SU-DHL-6 (cell line): ENCODE measurements around the gene TMED8.
"Not testable (repeated sequence)": the region's sequence is repeated elsewhere in the genome, so short reads cannot be mapped to it uniquely, and the experiment has no call there.

ENCODE experiments used
- H2AFZ ChIP-seq: fragments of 200-600 bp; sonication (generic); 2 replicates; pipeline ENCODE4 v1.6.1; 2014; ENCODE audit warnings: low read depth, mild to moderate bottlenecking, moderate library complexity, mixed read lengths, antibody characterized with exemption, low read length; ENCODE audit not compliant: severe bottlenecking
- H3F3A ChIP-seq: fragments of 200-600 bp; shearing (Covaris generic); 2 replicates; pipeline ENCODE4 v1.6.0; 2016; ENCODE audit warnings: antibody characterized with exemption, mild to moderate bottlenecking; ENCODE audit not compliant: insufficient read depth
- H3K27ac ChIP-seq: fragments of 200-600 bp; sonication (generic); 2 replicates; pipeline ENCODE4 v1.5.1; 2016; ENCODE audit warnings: low read depth, mild to moderate bottlenecking, low read length, moderate library complexity, mixed read lengths
- H3K27me3 ChIP-seq: fragments of 200-600 bp; sonication (generic), shearing (Covaris generic); 2 replicates; pipeline ENCODE4 v1.6.0; 2014; ENCODE audit warnings: mild to moderate bottlenecking, low read length
- H3K36me3 ChIP-seq: fragments of 200-600 bp; sonication (generic); 2 replicates; pipeline ENCODE4 v1.6.1; 2014; ENCODE audit warnings: mild to moderate bottlenecking, low read length, mixed read lengths
- H3K4me2 ChIP-seq: fragments of 300-600, 200-600 bp; shearing (Covaris generic), sonication (generic); 2 replicates; pipeline ENCODE4 v1.6.0; 2014; ENCODE audit warnings: low read length, low read depth, mild to moderate bottlenecking; ENCODE audit not compliant: poor library complexity, severe bottlenecking
- H3K4me3 ChIP-seq: fragments of 200-600 bp; sonication (generic); 2 replicates; pipeline ENCODE4 v1.5.1; 2014; ENCODE audit warnings: antibody characterized with exemption, low read length, mild to moderate bottlenecking, mixed read lengths; ENCODE audit not compliant: insufficient read depth, poor library complexity, severe bottlenecking
- H3K79me2 ChIP-seq: fragments of 200-600 bp; sonication (generic); 2 replicates; pipeline ENCODE4 v1.6.1; 2014; ENCODE audit warnings: mild to moderate bottlenecking, low read length, moderate library complexity; ENCODE audit not compliant: insufficient read depth
- H3K9ac ChIP-seq: fragments of 200-600 bp; sonication (generic); 2 replicates; pipeline ENCODE4 v1.7.0; 2014; ENCODE audit warnings: mild to moderate bottlenecking, low read length
- H3K9me2 ChIP-seq: fragments of 200-600 bp; sonication (generic); replicated peaks from 2 replicates; pipeline ENCODE4 v1.6.1; 2014; ENCODE audit warnings: low read length; ENCODE audit not compliant: insufficient read depth
- H3K9me3 ChIP-seq: fragments of 200-600 bp; sonication (generic); 2 replicates; pipeline ENCODE4 v1.6.1; 2014; ENCODE audit warnings: low read length, mixed read lengths; ENCODE audit not compliant: insufficient read depth
- H4K20me1 ChIP-seq: fragments of 200-600 bp; sonication (generic); 2 replicates; pipeline ENCODE4 v1.6.1; 2014; ENCODE audit warnings: low read depth, mild to moderate bottlenecking, antibody characterized with exemption, low read length, moderate library complexity, mixed read lengths
- EZH2phosphoT487 ChIP-seq: fragments of 200-600 bp; sonication (generic), shearing (Covaris generic); conservative IDR thresholded peaks from 2 replicates; pipeline ENCODE4 v1.6.1; 2018; ENCODE audit warnings: mild to moderate bottlenecking, antibody characterized with exemption, low read length, moderate library complexity, mixed read lengths
- TF ChIP-seq, protein P1 (sequence below): fragments of 200-600 bp; sonication (generic); IDR thresholded peaks from one replicate; pipeline ENCODE4 v1.5.1; 2017; ENCODE audit warnings: antibody characterized with exemption, mild to moderate bottlenecking, low read length, moderate library complexity; ENCODE audit not compliant: insufficient read depth, poor library complexity, severe bottlenecking

Gene TMED8

DNA sequence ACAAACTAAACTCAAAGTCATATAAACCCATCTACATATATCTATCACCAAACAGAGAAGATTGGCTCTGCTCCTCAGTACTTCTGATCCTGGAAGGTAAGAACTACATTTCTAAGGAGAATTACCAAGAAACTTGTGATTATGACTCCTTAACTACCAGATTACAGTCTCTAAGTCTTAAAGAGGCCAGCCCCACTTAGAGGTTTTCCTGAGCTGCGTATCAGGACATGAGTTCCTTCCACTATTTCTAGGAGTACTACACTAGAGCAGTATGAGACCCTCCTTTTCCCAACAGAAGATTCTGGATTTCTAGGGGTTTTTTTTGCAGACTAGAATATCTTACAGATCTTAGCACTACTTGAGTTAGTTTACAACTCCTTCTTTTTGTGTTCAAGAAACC lies 46.5 kb upstream of the TMED8 start, which contains the start of gene NOXRED1:
TSS of gene NOXRED1 (minus strand) at position 101 of the 400 bp plus-strand sequence. CDS start 634 bp downstream, outside the sequence.
- Histone ChIP-seq H2AFZ (no peak within 1 kb of the TSS), H3K9ac (no peak within 1 kb of the TSS), H4K20me1 (no peaks in the 10 kb centered on the region), H3K36me3 (no peaks in the 10 kb centered on the region), H3K9me3 (no peaks in the 10 kb centered on the region), H3K4me3 (no peak within 1 kb of the TSS), H3K4me2 (no peak within 1 kb of the TSS), H3K27me3 (no peaks in the 10 kb centered on the region), H3K27ac (no peak within 1 kb of the TSS), H3K9me2 (no peaks in the 10 kb centered on the region), H3K79me2 (no peaks in the 10 kb centered on the region), H3F3A (no peaks in the 10 kb centered on the region)
- TF ChIP-seq EZH2phosphoT487: no peak
- TF ChIP-seq, protein P1, sequence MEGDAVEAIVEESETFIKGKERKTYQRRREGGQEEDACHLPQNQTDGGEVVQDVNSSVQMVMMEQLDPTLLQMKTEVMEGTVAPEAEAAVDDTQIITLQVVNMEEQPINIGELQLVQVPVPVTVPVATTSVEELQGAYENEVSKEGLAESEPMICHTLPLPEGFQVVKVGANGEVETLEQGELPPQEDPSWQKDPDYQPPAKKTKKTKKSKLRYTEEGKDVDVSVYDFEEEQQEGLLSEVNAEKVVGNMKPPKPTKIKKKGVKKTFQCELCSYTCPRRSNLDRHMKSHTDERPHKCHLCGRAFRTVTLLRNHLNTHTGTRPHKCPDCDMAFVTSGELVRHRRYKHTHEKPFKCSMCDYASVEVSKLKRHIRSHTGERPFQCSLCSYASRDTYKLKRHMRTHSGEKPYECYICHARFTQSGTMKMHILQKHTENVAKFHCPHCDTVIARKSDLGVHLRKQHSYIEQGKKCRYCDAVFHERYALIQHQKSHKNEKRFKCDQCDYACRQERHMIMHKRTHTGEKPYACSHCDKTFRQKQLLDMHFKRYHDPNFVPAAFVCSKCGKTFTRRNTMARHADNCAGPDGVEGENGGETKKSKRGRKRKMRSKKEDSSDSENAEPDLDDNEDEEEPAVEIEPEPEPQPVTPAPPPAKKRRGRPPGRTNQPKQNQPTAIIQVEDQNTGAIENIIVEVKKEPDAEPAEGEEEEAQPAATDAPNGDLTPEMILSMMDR: no peak

DNA sequence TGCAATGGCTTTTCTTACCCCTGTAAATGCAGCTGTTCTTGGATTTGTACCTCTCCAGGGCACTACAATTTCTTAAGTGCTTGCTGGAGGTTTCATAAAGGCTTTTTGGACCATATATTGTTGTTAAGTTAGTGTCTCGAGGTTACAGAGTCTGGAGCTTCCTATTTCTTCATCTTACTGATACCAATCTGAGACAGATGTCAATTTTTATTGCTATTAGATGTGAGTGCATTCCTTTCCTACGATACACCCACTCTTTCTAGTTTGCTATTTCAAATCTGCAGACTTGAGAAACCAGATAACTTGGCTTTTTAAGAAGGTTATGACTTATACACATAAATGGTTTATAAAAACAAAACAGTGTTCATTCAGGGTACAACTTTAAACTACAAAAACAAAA lies 44.3 kb upstream of the TMED8 start:
- Histone ChIP-seq H3K9ac (no peak overlapping the region), H3K36me3 (no peaks in the 10 kb centered on the region), H3K79me2 (no peaks in the 10 kb centered on the region), H3K9me2 (no peaks in the 10 kb centered on the region), H2AFZ (no peak overlapping the region), H3K4me3 (no peak overlapping the region), H3K27me3 (no peaks in the 10 kb centered on the region), H3K9me3 (no peaks in the 10 kb centered on the region), H3F3A (no peaks in the 10 kb centered on the region), H3K4me2 (no peak overlapping the region), H3K27ac (no peak overlapping the region), H4K20me1 (no peaks in the 10 kb centered on the region)
- no peak for TF ChIP-seq EZH2phosphoT487
- TF ChIP-seq, protein P1: no peak

DNA sequence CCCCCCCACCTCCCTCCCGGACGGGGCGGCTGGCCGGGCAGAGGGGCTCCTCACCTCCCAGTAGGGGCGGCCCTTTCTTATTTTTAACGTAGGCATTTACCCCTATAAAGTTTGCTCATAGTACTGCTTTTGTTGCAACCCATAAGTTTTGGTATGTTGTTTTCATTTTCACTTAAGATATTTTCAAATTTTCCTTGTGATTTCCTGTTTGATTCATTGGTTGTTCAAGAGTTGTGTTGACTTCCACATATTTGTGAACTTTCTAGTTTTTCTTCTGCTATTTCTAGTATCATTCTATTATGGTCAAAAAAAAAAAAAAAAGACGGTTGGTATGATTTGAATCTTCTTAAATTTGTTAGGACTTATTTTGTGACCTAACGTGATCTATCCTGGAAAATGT lies 39.9 kb upstream of the TMED8 start:
- TF ChIP-seq, protein P1: no peak
- TF ChIP-seq EZH2phosphoT487: no peak
- H3K4me3 ChIP-seq: no peak overlapping the region
- no peaks in the 10 kb centered on the region for H3K9me2 ChIP-seq
- H3K4me2 ChIP-seq: no peak overlapping the region
- no peaks in the 10 kb centered on the region for H3K9me3 ChIP-seq
- H2AFZ ChIP-seq: no peak overlapping the region
- H4K20me1 ChIP-seq: no peaks in the 10 kb centered on the region
- no peaks in the 10 kb centered on the region for H3K79me2 ChIP-seq
- no peaks in the 10 kb centered on the region for H3K27me3 ChIP-seq
- no peaks in the 10 kb centered on the region for H3F3A ChIP-seq
- no peak overlapping the region for H3K27ac ChIP-seq
- no peaks in the 10 kb centered on the region for H3K36me3 ChIP-seq
- no peak overlapping the region for H3K9ac ChIP-seq

DNA sequence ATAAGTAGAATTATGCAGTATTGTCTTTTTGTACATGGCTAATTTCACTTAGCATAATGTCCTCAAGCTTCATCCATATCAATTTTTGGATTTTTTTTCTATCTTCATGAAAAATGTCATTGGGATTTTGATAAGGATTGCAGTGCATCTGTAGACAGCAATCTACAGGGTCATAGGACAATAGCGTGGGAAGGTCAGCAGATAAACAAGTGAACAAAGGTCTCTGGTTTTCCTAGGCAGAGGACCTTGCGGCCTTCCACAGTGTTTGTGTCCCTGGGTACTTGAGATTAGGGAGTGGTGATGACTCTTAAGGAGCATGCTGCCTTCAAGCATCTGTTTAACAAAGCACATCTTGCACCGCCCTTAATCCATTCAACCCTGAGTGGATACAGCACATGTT lies 39.2 kb upstream of the TMED8 start:
- H3K9ac ChIP-seq, H3F3A ChIP-seq: not testable (repeated sequence)

DNA sequence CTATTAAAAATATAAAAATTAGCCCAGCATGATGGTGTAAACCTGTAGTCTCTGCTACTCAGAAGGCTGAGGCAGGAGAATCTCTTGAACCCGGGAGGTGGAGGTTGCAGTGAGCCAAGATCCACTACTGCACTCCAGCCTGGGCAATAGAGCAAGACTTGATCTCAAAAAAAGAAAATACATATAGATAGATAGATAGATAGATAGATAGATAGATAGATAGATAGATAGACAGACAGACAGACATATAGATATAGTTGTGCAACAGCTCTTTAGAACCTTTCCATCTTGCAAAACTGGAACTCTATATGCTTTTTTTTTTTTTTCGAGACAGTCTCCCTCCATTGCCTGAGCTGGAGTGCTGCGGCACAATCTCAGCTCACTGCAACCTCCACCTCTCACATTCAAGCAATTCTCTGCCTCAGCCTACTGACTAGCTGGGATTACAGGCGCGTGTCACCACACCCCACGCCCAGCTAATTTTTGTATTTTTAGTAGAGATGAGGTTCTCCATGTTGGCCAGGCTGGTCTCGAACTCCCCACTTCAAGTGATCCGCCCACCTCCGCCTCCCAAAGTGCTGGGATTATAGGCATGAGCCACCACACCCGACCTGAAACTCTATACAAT lies 38.6 kb upstream of the TMED8 start:
- H3K27ac ChIP-seq, H3F3A ChIP-seq, H4K20me1 ChIP-seq, H3K9me2 ChIP-seq, H3K27me3 ChIP-seq, H2AFZ ChIP-seq, H3K36me3 ChIP-seq, H3K9me3 ChIP-seq, H3K4me3 ChIP-seq, H3K9ac ChIP-seq, H3K4me2 ChIP-seq, H3K79me2 ChIP-seq: not testable (repeated sequence)

More for the DNA sequence above, 39.2 kb upstream of the TMED8 start:
- H2AFZ ChIP-seq, H4K20me1 ChIP-seq, H3K4me2 ChIP-seq, H3K9me3 ChIP-seq, H3K79me2 ChIP-seq, H3K27ac ChIP-seq, H3K4me3 ChIP-seq, H3K27me3 ChIP-seq, H3K9me2 ChIP-seq, H3K36me3 ChIP-seq: not testable (repeated sequence)
